Smooth muscle cell (in vitro differentiated cells): Measurements from ENCODE around the gene B3GLCT. TPM values are rescaled to one million over a fixed set of nuclear protein-coding genes. Genes with fewer than 3 reads are reported as not detected.

ENCODE experiments used
- DNase-seq: peaks from one replicate; lab custom pipeline; 2025; ENCODE audit not compliant: unreplicated experiment; lab: John Stamatoyannopoulos, UW
- H2AFZ ChIP-seq: fragments of 200-600 bp; sonication (generic); 2 replicates; pipeline ENCODE4 v1.6.0; 2016; ENCODE audit warnings: antibody characterized with exemption, low read depth, mild to moderate bottlenecking
- H3F3A ChIP-seq: fragments of 200-600 bp; sonication (generic); 2 replicates; pipeline ENCODE4 v1.6.0; 2017; ENCODE audit warnings: antibody characterized with exemption, low read depth
- H3K27ac ChIP-seq: fragments of 200-600 bp; sonication (generic); 2 replicates; pipeline ENCODE4 v1.5.1; 2016; ENCODE audit warnings: low read depth, mild to moderate bottlenecking
- H3K27me3 ChIP-seq: fragments of 200-600 bp; sonication (generic); 2 replicates; pipeline ENCODE4 v1.6.1; 2016; ENCODE audit warnings: low read depth, mild to moderate bottlenecking
- H3K36me3 ChIP-seq: fragments of 200-600 bp; sonication (generic); 2 replicates; pipeline ENCODE4 v1.5.1; 2016; ENCODE audit warnings: low read depth
- H3K4me1 ChIP-seq: fragments of 200-600 bp; sonication (generic); 2 replicates; pipeline ENCODE4 v1.5.1; 2016; ENCODE audit warnings: low read depth
- H3K4me2 ChIP-seq: fragments of 200-600 bp; sonication (generic); 2 replicates; pipeline ENCODE4 v1.6.0; 2016; ENCODE audit warnings: mild to moderate bottlenecking
- H3K4me3 ChIP-seq: fragments of 200-600 bp; sonication (generic); 2 replicates; pipeline ENCODE4 v1.5.1; 2016; ENCODE audit warnings: mild to moderate bottlenecking
- H3K79me2 ChIP-seq: fragments of 200-600 bp; sonication (generic); 2 replicates; pipeline ENCODE4 v1.6.0; 2016; ENCODE audit warnings: low read depth, mild to moderate bottlenecking
- H3K9ac ChIP-seq: fragments of 200-600 bp; sonication (generic); 2 replicates; pipeline ENCODE4 v1.6.0; 2016; ENCODE audit warnings: low read depth
- H3K9me3 ChIP-seq: fragments of 200-600 bp; sonication (generic); replicated peaks from 2 replicates; pipeline ENCODE4 v1.5.1; 2016; ENCODE audit warnings: low read depth
- H4K20me1 ChIP-seq: fragments of 200-600 bp; sonication (generic); 2 replicates; pipeline ENCODE4 v1.6.0; 2016; ENCODE audit warnings: low read depth
- WGBS: methylation state at CpG from one replicate; pipeline ENCODE4 v1.1.7; 2016; ENCODE audit warnings: low lambda C conversion rate; 5-methylcytosine and 5-hydroxymethylcytosine counted together
- polyA plus RNA-seq: library from polyadenylated mRNA; unstranded; fragments of >200 nt; fragmentation: Nextera tagmentation; extraction: Ambion mirVana; gene quantifications from 2 replicates; pipeline ENCODE4 v1.2.1, GENCODE V29; 2016
- total RNA-seq: library from RNA; depleted of rRNA; stranded (reverse); fragments of >200 nt; gene quantifications from 2 replicates; pipeline ENCODE4 v1.2.3, GENCODE V29; 2014
- TF ChIP-seq, protein P1 (sequence below): fragments of 200-600 bp; sonication (generic); IDR thresholded peaks from 2 replicates; pipeline ENCODE4 v1.5.1; 2017; ENCODE audit warnings: borderline replicate concordance, mild to moderate bottlenecking, antibody characterized with exemption; ENCODE audit not compliant: insufficient read depth, poor library complexity, severe bottlenecking

The B3GLCT gene
- total and polyA plus RNA-seq, 2 experiments from 2014 or later, result 8.0 to 17.7 TPM

- no peaks in the 10 kb centered on the region for H3K9me3 ChIP-seq
Observed at GRCh38 chr13:31196992-31197391, 2.8 kb upstream of the B3GLCT start.

DNA sequence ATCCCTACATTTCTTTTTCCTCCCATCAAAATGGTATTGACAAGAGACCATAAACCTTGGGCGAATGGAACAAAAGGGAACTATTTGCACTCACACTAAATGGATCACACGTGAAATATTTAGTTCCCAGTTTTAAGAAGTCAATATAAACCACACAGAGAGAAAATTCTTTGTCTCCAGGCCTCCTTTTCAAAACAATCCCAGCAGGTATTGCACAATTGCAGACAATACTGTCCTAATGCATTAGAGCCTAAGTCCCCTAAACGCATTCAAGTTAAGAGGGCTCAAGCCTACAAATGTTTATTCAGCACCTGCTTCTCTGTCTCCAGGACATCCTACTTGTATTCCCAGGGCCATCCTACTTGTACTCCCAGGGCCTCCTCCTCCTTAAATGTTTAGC is 1.3 kb upstream of the B3GLCT start:
- H3K9me3 ChIP-seq, result no peaks in the 10 kb centered on the region
- DNase-seq, result no peak
- WGBS, result 81% methylated on average over 3 of the region's 3 CpGs

More at GRCh38 chr13:31196992-31197391, 2.8 kb upstream of the B3GLCT start:
- no peak for DNase-seq
- Histone ChIP-seq H3K4me3 (no peak overlapping the region), H4K20me1 (no peaks in the 10 kb centered on the region), H3K9ac (no peak overlapping the region), H3K4me2 (no peak overlapping the region), H3K27me3 (no peaks in the 10 kb centered on the region), H3K79me2 (peaks cover 7% of the 10 kb centered on the region), H3K4me1 (peaks cover 12% of the 10 kb centered on the region), H3F3A (no peaks in the 10 kb centered on the region), H3K27ac (no peak overlapping the region), H3K36me3 (no peaks in the 10 kb centered on the region), H2AFZ (no peak overlapping the region)
- 92% methylated on average over 6 of the region's 6 CpGs for WGBS
- TF ChIP-seq, protein P1, sequence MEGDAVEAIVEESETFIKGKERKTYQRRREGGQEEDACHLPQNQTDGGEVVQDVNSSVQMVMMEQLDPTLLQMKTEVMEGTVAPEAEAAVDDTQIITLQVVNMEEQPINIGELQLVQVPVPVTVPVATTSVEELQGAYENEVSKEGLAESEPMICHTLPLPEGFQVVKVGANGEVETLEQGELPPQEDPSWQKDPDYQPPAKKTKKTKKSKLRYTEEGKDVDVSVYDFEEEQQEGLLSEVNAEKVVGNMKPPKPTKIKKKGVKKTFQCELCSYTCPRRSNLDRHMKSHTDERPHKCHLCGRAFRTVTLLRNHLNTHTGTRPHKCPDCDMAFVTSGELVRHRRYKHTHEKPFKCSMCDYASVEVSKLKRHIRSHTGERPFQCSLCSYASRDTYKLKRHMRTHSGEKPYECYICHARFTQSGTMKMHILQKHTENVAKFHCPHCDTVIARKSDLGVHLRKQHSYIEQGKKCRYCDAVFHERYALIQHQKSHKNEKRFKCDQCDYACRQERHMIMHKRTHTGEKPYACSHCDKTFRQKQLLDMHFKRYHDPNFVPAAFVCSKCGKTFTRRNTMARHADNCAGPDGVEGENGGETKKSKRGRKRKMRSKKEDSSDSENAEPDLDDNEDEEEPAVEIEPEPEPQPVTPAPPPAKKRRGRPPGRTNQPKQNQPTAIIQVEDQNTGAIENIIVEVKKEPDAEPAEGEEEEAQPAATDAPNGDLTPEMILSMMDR, result no peak

GRCh38 chr13:31199527-31199848 is 287 bp upstream of the B3GLCT start:
- Histone ChIP-seq H3F3A (no peaks in the 10 kb centered on the region), H3K4me1 (peaks cover 12% of the 10 kb centered on the region), H3K27me3 (no peaks in the 10 kb centered on the region), H3K36me3 (no peaks in the 10 kb centered on the region), H2AFZ (peak overlapping the region; percentile 84), H4K20me1 (no peaks in the 10 kb centered on the region), H3K9ac (no peak overlapping the region), H3K4me2 (peak overlapping the region; percentile 85), H3K27ac (peak overlapping the region; percentile 62), H3K4me3 (peak overlapping the region; percentile 87), H3K79me2 (peaks cover 14% of the 10 kb centered on the region), H3K9me3 (no peaks in the 10 kb centered on the region)
- 12% methylated on average over 12 of the region's 15 CpGs for WGBS
- no peak for DNase-seq
- TF ChIP-seq, protein P1, result no peak

More for the DNA sequence above, 1.3 kb upstream of the B3GLCT start:
- Histone ChIP-seq H3K36me3 (no peaks in the 10 kb centered on the region), H4K20me1 (no peaks in the 10 kb centered on the region), H3K4me3 (no peak overlapping the region), H2AFZ (no peak overlapping the region), H3K27me3 (no peaks in the 10 kb centered on the region), H3K9ac (no peak overlapping the region), H3K4me2 (no peak overlapping the region), H3F3A (no peaks in the 10 kb centered on the region), H3K79me2 (peaks cover 14% of the 10 kb centered on the region), H3K27ac (no peak overlapping the region), H3K4me1 (peaks cover 12% of the 10 kb centered on the region)
- TF ChIP-seq, protein P1, result no peak

- Histone ChIP-seq H4K20me1 (no peaks in the 10 kb centered on the region), H3K4me2 (peak overlapping the region; percentile 94), H3K4me1 (peaks cover 12% of the 10 kb centered on the region), H3K9ac (peak overlapping the region; percentile 68), H3K9me3 (no peaks in the 10 kb centered on the region), H3K4me3 (peak overlapping the region; percentile 87), H3K79me2 (peaks cover 14% of the 10 kb centered on the region), H3K27ac (peak overlapping the region; percentile 62), H2AFZ (peak overlapping the region; percentile 90), H3K36me3 (no peaks in the 10 kb centered on the region), H3F3A (no peaks in the 10 kb centered on the region), H3K27me3 (no peaks in the 10 kb centered on the region)
- peak; percentile 51 for DNase-seq
- WGBS, result 1% methylated on average over 32 of the region's 34 CpGs
- TF ChIP-seq, protein P1, result no peak
Observed at GRCh38 chr13:31200637-31200971, 829 bp downstream of the B3GLCT start.
